Stimulated activated CD4-positive, alpha-beta T cell treated with anti-CD3 and anti-CD28 coated beads, TNF-alpha, amount 100 ng/mL, for 24 hours (primary cell): Measurements from ENCODE around the gene FYTTD1.

Experiments used
- DNase-seq, 3 experiments: peaks; one replicate each; pipeline ENCODE4 v3.0.0-alpha.2; 2020; ENCODE audit warnings: low read depth in 3 of 3

The FYTTD1 gene

GRCh38 chr3:197791892-197792647 is 42.4 kb downstream of the FYTTD1 start:
- DNase-seq: peak in 1 of 3 experiments; percentile 33

DNA sequence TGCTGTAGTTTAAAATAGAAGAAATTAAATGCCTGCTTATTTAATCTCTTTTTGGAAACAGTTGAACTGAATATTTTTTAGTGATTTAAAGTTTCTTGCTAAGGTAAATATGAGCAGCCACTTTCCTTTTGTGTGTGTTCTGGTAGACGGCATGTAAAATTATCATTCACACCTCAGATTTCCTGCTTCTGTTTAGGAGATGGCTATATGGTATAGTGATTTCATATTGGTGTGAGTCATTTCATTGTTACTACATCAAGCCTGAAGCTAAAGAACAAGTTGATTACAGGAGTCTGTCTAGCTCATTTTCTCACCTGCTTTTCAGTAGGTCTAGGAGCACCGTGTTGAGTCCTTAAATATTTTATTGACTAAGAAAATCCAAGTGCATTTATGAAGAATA is 43.6 kb downstream of the FYTTD1 start:
- no peak for DNase-seq

DNA sequence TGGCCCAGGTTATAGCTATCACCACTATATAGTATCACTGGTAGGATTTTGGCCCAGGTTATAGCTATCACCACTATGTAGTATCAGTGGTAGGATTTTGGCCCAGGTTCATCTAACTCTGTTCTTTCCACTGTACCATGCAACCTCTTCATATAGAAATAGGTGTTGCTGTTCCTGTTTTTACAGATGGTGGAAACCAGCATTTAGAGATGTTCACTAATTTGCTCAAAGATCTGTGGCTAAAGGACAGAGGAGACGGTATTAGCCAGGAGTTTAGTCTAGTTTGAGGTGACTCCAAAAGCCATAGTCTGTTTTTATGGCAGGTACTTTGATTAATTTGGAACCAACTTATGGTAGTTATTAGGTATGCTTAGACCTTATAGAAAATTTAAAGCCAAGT is 44.4 kb downstream of the FYTTD1 start:
- no peak for DNase-seq

- DNase-seq: no peak
Observed at GRCh38 chr3:197795200-197795599, 45.5 kb downstream of the FYTTD1 start.

DNA sequence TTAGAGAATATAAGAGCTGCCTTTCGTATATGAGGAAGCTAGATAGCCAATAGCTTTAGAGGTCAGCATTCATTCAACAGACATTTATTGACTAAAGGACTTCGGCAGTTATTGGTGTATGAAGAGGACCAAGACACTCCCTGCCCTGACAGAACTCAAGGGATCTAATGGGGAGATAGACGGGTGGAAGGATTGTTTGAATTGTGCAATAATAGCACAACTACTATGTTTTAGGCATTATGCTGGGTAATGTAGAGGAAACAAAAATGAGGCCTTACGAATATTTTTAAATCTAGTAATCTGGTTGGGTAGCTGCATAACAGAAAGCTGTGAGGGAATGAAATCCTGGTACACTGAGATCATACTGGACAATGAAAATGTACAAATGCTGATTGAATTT is 46.4 kb downstream of the FYTTD1 start:
- no peak for DNase-seq

- DNase-seq: no peak
Observed at GRCh38 chr3:197798863-197799262, 49.2 kb downstream of the FYTTD1 start.

- DNase-seq: no peak
Observed at GRCh38 chr3:197800379-197800778, 50.7 kb downstream of the FYTTD1 start.

DNA sequence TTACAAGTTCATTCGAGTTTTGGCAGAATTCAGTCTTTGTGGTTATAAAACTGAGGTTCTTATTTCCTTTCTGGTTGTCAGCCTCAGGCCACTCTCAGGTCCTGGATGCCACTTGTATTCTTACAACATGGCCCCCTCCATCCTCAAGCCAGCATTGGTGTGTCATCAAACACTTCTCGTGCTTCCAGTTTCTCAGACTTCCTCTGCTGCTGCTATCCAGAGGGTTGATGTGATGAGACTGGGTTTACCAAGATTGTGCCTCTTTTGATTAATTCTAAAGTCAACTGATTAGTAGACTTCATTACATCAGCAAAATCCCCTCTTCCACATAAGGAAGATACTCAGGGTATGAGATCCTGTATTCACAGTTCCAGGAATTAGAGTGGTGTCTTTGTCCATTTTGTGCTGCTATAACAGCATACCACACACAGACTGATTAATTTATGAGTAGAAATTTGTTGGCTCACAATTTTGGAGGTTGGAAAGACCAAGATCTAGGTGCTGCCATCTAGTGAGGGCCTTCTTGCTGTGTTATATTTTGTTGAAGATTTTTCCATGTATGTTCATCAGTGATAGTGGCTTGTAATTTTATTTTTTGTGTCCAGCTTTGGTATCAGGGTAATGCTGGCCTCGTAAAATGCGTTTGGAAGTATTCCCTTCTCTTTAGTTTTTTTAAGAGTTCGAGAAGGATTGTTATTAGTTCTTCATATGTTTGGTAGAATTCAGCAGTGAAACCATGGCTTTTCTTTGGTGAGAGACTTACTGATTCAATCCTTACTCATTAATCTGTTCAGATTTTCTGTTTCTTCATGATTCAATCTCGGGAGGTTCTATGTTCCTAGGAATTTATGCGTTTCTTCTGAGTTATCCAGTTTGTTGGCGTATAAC is 52.5 kb downstream of the FYTTD1 start:
- DNase-seq: no peak

GRCh38 chr3:197802779-197803459 is 53.2 kb downstream of the FYTTD1 start:
- DNase-seq: no peak

DNA sequence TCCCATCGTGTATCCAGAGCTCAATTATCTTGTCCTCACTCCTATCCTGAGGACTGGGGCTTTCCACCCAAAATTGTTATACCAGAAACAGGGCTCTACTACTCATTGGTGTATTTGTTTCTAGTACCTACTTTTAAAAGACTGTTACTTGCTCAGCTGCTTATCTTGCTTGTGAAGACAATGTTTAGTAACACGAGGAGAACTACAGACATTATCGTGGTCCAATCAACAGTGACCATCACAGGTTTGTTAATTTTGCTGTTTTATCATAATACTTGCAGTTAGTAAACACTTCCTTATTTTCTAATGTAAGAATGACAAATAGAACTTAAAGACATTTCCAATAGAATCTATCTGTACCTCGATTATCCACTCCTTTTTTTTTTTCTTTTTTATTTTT is 54.8 kb downstream of the FYTTD1 start:
- DNase-seq: no peak

- no peak for DNase-seq
Observed at GRCh38 chr3:197807969-197808587, 58.4 kb downstream of the FYTTD1 start.

DNA sequence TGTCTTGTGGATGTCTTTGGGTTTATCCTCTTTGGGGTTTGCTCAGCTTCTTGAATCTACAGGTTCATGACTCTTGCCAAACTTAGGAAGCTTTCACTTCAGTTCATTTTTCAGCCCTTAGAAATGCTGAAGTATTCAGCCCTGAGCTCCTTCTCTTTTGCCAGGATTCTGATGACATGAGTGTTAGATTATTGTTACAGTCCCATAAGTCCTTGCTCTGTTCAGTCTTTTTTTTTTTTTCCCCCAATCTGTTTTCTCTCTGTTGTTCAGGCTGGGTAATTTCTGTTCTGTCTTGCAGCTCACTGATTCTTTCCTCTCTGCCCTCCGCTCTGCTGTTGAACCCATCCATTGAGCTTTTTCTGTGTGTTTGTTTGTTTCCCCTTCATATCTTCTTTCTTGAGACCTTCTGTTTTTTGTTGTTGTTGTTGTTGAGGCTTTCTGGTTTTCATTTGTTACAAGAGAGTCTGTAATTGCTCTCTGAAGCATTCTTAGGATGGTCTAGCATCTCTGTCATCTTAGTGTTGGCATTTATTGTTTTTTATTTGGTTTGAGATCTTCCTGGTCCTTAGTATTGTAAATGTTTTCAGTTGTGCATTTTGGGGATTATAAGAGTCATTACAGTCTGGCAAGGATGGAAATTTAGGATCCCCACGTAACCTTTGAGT is 59.8 kb downstream of the FYTTD1 start:
- no peak for DNase-seq

DNA sequence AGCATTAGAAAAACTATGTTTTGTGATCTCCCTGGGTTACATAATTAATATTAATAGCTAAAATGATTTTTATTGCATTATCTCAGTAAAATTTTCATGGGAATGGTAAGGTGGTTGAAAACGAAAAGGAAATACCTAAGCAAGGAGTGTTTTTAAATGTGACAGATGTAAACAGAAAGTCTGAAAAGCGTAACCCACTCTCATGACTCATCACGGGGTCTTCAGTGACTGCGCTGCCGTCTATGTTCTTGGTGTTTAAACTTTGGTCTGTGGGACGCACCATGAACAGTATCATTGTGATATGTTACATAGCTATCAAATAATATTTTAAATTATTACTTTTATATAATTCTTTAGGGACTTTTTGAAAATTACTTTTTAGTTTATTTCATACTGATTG is 61.2 kb downstream of the FYTTD1 start:
- no peak for DNase-seq

- DNase-seq: no peak
Observed at GRCh38 chr3:197811343-197811742, 61.7 kb downstream of the FYTTD1 start.

DNA sequence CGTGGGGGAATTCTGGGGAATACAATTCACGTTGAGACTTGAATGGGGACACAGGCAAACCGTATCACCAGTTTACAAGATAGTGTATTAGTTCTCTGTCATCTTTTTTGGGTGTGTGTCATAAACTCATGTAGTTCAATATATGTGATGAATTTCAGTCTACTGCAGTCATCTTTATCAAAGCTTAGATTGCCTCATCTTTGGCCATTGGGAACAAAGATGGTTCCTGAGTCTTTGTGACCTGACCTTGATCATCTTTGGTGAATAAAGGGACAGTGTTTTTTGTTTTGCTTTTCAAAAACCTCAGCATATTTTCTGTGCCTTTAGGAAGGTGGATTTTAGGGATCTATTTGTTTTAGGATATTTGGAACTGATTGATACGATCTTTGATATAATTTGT is 64.7 kb downstream of the FYTTD1 start:
- no peak for DNase-seq

GRCh38 chr3:197820550-197821335 is 71.1 kb downstream of the FYTTD1 start:
- no peak for DNase-seq

DNA sequence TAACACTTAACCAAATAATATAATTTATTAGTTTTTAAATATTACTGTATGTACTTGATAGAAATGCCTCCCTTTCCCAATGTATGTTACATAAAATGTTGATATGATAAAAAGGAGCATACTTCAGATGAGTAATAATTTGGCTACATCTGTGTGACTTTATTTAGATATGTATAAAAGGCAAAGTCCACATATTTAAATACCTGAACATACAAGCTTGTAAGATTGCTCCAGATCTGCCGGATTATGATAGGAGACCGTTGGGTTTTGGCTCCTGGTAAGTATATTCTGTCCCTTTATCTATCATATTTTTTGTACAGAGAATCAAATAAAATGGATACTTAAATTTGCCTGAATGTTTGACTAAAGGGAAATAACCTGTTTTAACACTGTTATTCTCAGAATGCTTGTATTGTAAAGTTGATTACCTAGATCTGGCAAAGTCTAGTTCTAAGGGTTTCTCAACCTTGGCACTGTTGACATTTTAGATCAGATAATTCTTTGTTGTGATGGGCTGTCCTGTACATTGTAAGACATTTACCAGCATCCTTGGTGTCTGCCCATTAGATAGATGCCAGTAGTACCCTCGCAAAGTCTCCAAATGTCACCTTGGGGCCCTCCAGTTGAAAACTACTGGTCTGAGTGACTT is 79.8 kb downstream of the FYTTD1 start:
- DNase-seq: no peak

DNA sequence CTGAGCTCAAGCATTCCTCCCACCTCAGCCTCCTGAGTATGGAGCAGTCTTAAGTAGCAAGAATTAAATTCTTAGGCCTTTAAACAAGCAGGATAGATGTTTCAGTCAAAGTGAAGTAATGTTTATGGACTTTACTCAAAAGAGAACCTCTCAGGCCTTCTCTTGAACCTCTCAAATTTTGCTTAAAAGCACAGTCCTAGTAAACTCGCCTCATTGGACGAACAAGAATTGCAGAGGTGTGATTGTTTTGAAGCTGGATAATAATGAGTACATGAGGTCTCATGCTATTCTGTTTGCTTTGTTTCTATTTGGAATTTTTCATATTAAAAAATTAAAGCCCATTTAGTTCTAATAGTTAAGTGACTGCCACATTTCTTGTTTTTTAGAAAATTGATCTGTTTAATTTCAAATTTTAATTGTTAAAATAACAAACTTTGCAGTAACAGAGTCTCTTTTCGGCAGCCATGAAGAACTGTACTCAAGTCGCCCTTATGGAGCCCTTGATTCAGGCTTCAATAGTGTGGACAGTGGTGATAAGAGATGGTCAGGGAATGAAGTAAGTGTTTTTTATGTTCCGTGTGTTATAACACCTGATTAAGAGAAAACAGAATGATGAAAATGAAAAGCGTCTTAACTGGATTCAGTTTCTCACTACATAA is 80.8 kb downstream of the FYTTD1 start:
- DNase-seq: no peak

- DNase-seq: no peak
Observed at GRCh38 chr3:197830967-197831313, 81.3 kb downstream of the FYTTD1 start.
